GM23338 (cell line): ENCODE data around the gene SNX32. TPM values are rescaled to one million over a fixed set of nuclear protein-coding genes. Genes with fewer than 3 reads are reported as not detected.

Source experiments
- ATAC-seq: fragments of 200-7000 bp; cut with Tn5 transposase; 3 replicates; pipeline ENCODE4 v1.9.1; 2020
- DNase-seq: peaks from one replicate; pipeline ENCODE4 v3.0.0-alpha.2; 2015; ENCODE audit warnings: low spot score
- H2AFZ ChIP-seq: fragments of 200-600 bp; sonication (generic); 2 replicates; pipeline ENCODE4 v1.8.0; 2016; ENCODE audit warnings: antibody characterized with exemption, mild to moderate bottlenecking, moderate library complexity
- H3F3A ChIP-seq: fragments of 200-600 bp; sonication (generic); replicated peaks from 2 replicates; pipeline ENCODE4 v1.8.0; 2017; ENCODE audit warnings: antibody characterized with exemption, mixed run types, low read depth
- H3K27ac ChIP-seq: fragments of 200-600 bp; sonication (generic); 2 replicates; pipeline ENCODE4 v1.6.1; 2016; ENCODE audit warnings: low read depth
- H3K27me3 ChIP-seq: fragments of 200-600 bp; sonication (generic); 2 replicates; pipeline ENCODE4 v1.8.0; 2016; ENCODE audit warnings: mild to moderate bottlenecking, mixed run types, moderate library complexity; ENCODE audit not compliant: insufficient read depth
- H3K36me3 ChIP-seq: fragments of 200-600 bp; sonication (generic); 2 replicates; pipeline ENCODE4 v1.8.0; 2016; ENCODE audit warnings: mild to moderate bottlenecking; ENCODE audit not compliant: insufficient read depth
- H3K4me1 ChIP-seq: fragments of 200-600 bp; sonication (generic); 2 replicates; pipeline ENCODE4 v1.8.0; 2016; ENCODE audit warnings: mild to moderate bottlenecking, moderate library complexity; ENCODE audit not compliant: insufficient read depth
- H3K4me2 ChIP-seq: fragments of 200-600 bp; sonication (generic); 2 replicates; pipeline ENCODE4 v1.7.1; 2017; ENCODE audit warnings: mixed run types
- H3K4me3 ChIP-seq: fragments of 200-600 bp; sonication (generic); 2 replicates; pipeline ENCODE4 v1.6.1; 2016; ENCODE audit warnings: mixed run types
- H3K79me2 ChIP-seq: fragments of 200-600 bp; sonication (generic); replicated peaks from 2 replicates; pipeline ENCODE4 v1.8.0; 2017; ENCODE audit warnings: mild to moderate bottlenecking; ENCODE audit not compliant: insufficient read depth
- H3K9me2 ChIP-seq: fragments of 200-600 bp; sonication (generic); 2 replicates; pipeline ENCODE4 v1.8.0; 2017; ENCODE audit not compliant: insufficient read depth
- H4K20me1 ChIP-seq: fragments of 200-600 bp; sonication (generic); replicated peaks from 2 replicates; pipeline ENCODE4 v1.8.0; 2017; ENCODE audit warnings: mild to moderate bottlenecking; ENCODE audit not compliant: insufficient read depth
- H3K27ac Mint-ChIP-seq: 2 replicates; pipeline ENCODE4 v1.8.0; 2020; ENCODE audit warnings: inconsistent platforms, mild to moderate bottlenecking, moderate library complexity, mixed read lengths
- H3K27me3 Mint-ChIP-seq: 3 replicates; pipeline ENCODE4 v1.8.0; 2022; ENCODE audit warnings: low read depth, mild to moderate bottlenecking, moderate library complexity, mixed read lengths, inconsistent platforms; ENCODE audit not compliant: insufficient read depth, poor library complexity
- H3K36me3 Mint-ChIP-seq: 3 replicates; pipeline ENCODE4 v1.8.0; 2021; ENCODE audit warnings: low read depth, mild to moderate bottlenecking, inconsistent platforms, moderate library complexity, mixed read lengths
- H3K4me1 Mint-ChIP-seq: 3 replicates; pipeline ENCODE4 v1.8.0; 2020; ENCODE audit warnings: mild to moderate bottlenecking, inconsistent platforms, mixed read lengths
- H3K4me3 Mint-ChIP-seq: 3 replicates; pipeline ENCODE4 v1.8.0; 2021; ENCODE audit warnings: moderate library complexity, mild to moderate bottlenecking, inconsistent platforms, mixed read lengths
- H3K9me3 Mint-ChIP-seq: 3 replicates; pipeline ENCODE4 v1.8.0; 2020; ENCODE audit warnings: moderate library complexity, mild to moderate bottlenecking, inconsistent platforms, mixed read lengths
- CREB1 ChIP-seq: fragments of 250-450 bp; sonication (Bioruptor Pico); IDR thresholded peaks from 2 replicates; pipeline ENCODE4 v1.5.0; 2020; ENCODE audit warnings: low read depth, mild to moderate bottlenecking, moderate library complexity
- ETS1 ChIP-seq: IDR thresholded peaks from 2 replicates; pipeline ENCODE4 v1.6.1; 2016; ENCODE audit warnings: antibody characterized with exemption
- EZH2 ChIP-seq: fragments of 200-600 bp; sonication (generic); IDR thresholded peaks from one replicate; pipeline ENCODE4 v1.8.0; 2017; ENCODE audit warnings: antibody characterized with exemption, mild to moderate bottlenecking, low read depth; ENCODE audit not compliant: unreplicated experiment
- EZH2phosphoT487 ChIP-seq: fragments of 200-600 bp; sonication (generic); IDR thresholded peaks from one replicate; pipeline ENCODE4 v1.8.1; 2018; ENCODE audit warnings: antibody characterized with exemption; ENCODE audit not compliant: unreplicated experiment
- JUNB ChIP-seq: IDR thresholded peaks from one replicate; pipeline ENCODE4 v1.6.1; 2016; ENCODE audit warnings: antibody characterized with exemption; ENCODE audit not compliant: unreplicated experiment
- NANOG ChIP-seq: IDR thresholded peaks from 2 replicates; pipeline ENCODE4 v1.6.1; 2016; ENCODE audit warnings: antibody characterized with exemption, borderline replicate concordance
- POLR2AphosphoS5 ChIP-seq: IDR thresholded peaks from 2 replicates; pipeline ENCODE4 v1.6.1; 2016; ENCODE audit warnings: antibody characterized with exemption, low read depth
- STAT1 ChIP-seq: IDR thresholded peaks from one replicate; pipeline ENCODE4 v1.6.1; 2016; ENCODE audit warnings: antibody characterized with exemption; ENCODE audit not compliant: unreplicated experiment
- ZNF331 ChIP-seq: fragments of 250-450 bp; sonication (Bioruptor Pico); IDR thresholded peaks from 2 replicates; pipeline ENCODE4 v1.5.0; 2020; ENCODE audit warnings: low read depth, mild to moderate bottlenecking, moderate library complexity
- ZNF462 ChIP-seq: fragments of 250-450 bp; sonication (Bioruptor Pico); IDR thresholded peaks from 2 replicates; pipeline ENCODE4 v1.5.0; 2020; ENCODE audit warnings: mild to moderate bottlenecking, moderate library complexity
- polyA plus RNA-seq: library from polyadenylated mRNA; unstranded; fragments of >200 nt; fragmentation: Nextera tagmentation; extraction: Ambion mirVana; gene quantifications from 2 replicates; pipeline ENCODE4 v1.2.1, GENCODE V29; 2016
- total RNA-seq: library from RNA; depleted of rRNA; stranded (reverse); fragments of >200 nt; shearing (Covaris generic); gene quantifications from 2 replicates; pipeline ENCODE4 v1.2.3, GENCODE V29; 2014
- TF ChIP-seq, protein P1 (sequence below): IDR thresholded peaks from one replicate; pipeline ENCODE4 v1.6.1; 2018; ENCODE audit warnings: antibody characterized with exemption; ENCODE audit not compliant: unreplicated experiment
- TF ChIP-seq, protein P2 (sequence below), 2 experiments: fragments of 200-600 bp in 1 of 2; sonication (generic) in 1 of 2; conservative IDR thresholded peaks; 2 replicates each; pipeline versions ENCODE4 v1.5.1 to v1.6.1; 2016 to 2017; ENCODE audit warnings: antibody characterized with exemption in 2 of 2, low read depth in 2 of 2, mild to moderate bottlenecking in 2 of 2, moderate library complexity in 1 of 2

Gene SNX32
- total and polyA plus RNA-seq, 2 experiments from 2014 or later, result 0.49 to 1.2 TPM

GRCh38 chr11:65896034-65896999, 62.6 kb downstream of the SNX32 start:
- H3K4me2 ChIP-seq, result no peak overlapping the region
- no peak for TF ChIP-seq EZH2phosphoT487
- TF ChIP-seq EZH2, result no peak
- TF ChIP-seq, protein P1, sequence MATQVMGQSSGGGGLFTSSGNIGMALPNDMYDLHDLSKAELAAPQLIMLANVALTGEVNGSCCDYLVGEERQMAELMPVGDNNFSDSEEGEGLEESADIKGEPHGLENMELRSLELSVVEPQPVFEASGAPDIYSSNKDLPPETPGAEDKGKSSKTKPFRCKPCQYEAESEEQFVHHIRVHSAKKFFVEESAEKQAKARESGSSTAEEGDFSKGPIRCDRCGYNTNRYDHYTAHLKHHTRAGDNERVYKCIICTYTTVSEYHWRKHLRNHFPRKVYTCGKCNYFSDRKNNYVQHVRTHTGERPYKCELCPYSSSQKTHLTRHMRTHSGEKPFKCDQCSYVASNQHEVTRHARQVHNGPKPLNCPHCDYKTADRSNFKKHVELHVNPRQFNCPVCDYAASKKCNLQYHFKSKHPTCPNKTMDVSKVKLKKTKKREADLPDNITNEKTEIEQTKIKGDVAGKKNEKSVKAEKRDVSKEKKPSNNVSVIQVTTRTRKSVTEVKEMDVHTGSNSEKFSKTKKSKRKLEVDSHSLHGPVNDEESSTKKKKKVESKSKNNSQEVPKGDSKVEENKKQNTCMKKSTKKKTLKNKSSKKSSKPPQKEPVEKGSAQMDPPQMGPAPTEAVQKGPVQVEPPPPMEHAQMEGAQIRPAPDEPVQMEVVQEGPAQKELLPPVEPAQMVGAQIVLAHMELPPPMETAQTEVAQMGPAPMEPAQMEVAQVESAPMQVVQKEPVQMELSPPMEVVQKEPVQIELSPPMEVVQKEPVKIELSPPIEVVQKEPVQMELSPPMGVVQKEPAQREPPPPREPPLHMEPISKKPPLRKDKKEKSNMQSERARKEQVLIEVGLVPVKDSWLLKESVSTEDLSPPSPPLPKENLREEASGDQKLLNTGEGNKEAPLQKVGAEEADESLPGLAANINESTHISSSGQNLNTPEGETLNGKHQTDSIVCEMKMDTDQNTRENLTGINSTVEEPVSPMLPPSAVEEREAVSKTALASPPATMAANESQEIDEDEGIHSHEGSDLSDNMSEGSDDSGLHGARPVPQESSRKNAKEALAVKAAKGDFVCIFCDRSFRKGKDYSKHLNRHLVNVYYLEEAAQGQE, result no peak
- TF ChIP-seq CREB1 (CRISPR knock-in tag), result no peak
- TF ChIP-seq POLR2AphosphoS5, result no peak
- no peak for TF ChIP-seq NANOG
- no peak for TF ChIP-seq STAT1
- no peak for TF ChIP-seq JUNB
- no peak for TF ChIP-seq ZNF331
- no peak for TF ChIP-seq ZNF462 (CRISPR knock-in tag)
- TF ChIP-seq, protein P2, sequence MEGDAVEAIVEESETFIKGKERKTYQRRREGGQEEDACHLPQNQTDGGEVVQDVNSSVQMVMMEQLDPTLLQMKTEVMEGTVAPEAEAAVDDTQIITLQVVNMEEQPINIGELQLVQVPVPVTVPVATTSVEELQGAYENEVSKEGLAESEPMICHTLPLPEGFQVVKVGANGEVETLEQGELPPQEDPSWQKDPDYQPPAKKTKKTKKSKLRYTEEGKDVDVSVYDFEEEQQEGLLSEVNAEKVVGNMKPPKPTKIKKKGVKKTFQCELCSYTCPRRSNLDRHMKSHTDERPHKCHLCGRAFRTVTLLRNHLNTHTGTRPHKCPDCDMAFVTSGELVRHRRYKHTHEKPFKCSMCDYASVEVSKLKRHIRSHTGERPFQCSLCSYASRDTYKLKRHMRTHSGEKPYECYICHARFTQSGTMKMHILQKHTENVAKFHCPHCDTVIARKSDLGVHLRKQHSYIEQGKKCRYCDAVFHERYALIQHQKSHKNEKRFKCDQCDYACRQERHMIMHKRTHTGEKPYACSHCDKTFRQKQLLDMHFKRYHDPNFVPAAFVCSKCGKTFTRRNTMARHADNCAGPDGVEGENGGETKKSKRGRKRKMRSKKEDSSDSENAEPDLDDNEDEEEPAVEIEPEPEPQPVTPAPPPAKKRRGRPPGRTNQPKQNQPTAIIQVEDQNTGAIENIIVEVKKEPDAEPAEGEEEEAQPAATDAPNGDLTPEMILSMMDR (conservative IDR thresholded peaks at IDR 0.05; ENCODE audit: low read depth in 2 of 2), result no peak
- no peak for TF ChIP-seq ETS1
- peaks cover 19% of the 10 kb centered on the region for H3K4me1 ChIP-seq
- no peak overlapping the region; the same call in 2 of the 3 replicates for H3K4me3 Mint-ChIP-seq
- H3K9me2 ChIP-seq, result no peaks in the 10 kb centered on the region
- H3K4me1 Mint-ChIP-seq, result peaks cover 22% of the 10 kb centered on the region
- no peak for DNase-seq
- H2AFZ ChIP-seq, result no peak overlapping the region
- H3K27ac ChIP-seq, result no peak overlapping the region
- no peak for ATAC-seq
- H3K4me3 ChIP-seq, result no peak overlapping the region
- peaks cover 36% of the 10 kb centered on the region for H3K27me3 ChIP-seq
- peaks cover 4% of the 10 kb centered on the region for H3K79me2 ChIP-seq
- peaks cover 9% of the 10 kb centered on the region for H3K36me3 Mint-ChIP-seq
- H3K9me3 Mint-ChIP-seq, result peaks cover 2% of the 10 kb centered on the region; the same call in 1 of the 3 replicates
- peaks cover 7% of the 10 kb centered on the region for H4K20me1 ChIP-seq
- H3K27ac Mint-ChIP-seq, result no peak overlapping the region
- H3K36me3 ChIP-seq, result no peaks in the 10 kb centered on the region
- H3F3A ChIP-seq, result peaks cover 22% of the 10 kb centered on the region
- peaks cover 47% of the 10 kb centered on the region for H3K27me3 Mint-ChIP-seq
